ENCODE results near the gene MACROD2.

Gene MACROD2

GRCh38 chr20:14906908-14907434 is 911.7 kb downstream of the MACROD2 start:
- in situ Hi-C loops (cut with MboI; ENCODE audit: low sequenced_read_pairs, unreplicated experiment): no loop called here
- no peak for DNase-seq (ENCODE audit: low spot score)
- TF ChIP-seq CTCF (IDR thresholded peaks at IDR 0.05; ENCODE audit: borderline replicate concordance, control extremely low read depth, extremely low read depth, insufficient read depth, missing control alignments): no peak

- in situ Hi-C loops (cut with MboI; ENCODE audit: low sequenced_read_pairs, unreplicated experiment): no loop called here
- TF ChIP-seq CTCF (IDR thresholded peaks at IDR 0.05; ENCODE audit: borderline replicate concordance, control extremely low read depth, extremely low read depth, insufficient read depth, missing control alignments): no peak
- no peak for DNase-seq (ENCODE audit: low spot score)
Measured at GRCh38 chr20:14910126-14910525, 914.8 kb downstream of the MACROD2 start.

GRCh38 chr20:14913896-14914620 is 918.7 kb downstream of the MACROD2 start:
- in situ Hi-C loops (cut with MboI; ENCODE audit: low sequenced_read_pairs, unreplicated experiment): no loop called here
- TF ChIP-seq CTCF (IDR thresholded peaks at IDR 0.05; ENCODE audit: borderline replicate concordance, control extremely low read depth, extremely low read depth, insufficient read depth, missing control alignments): no peak
- DNase-seq (ENCODE audit: low spot score): no peak

GRCh38 chr20:14914633-14915032 is 919.3 kb downstream of the MACROD2 start:
- in situ Hi-C loops (cut with MboI; ENCODE audit: low sequenced_read_pairs, unreplicated experiment): no loop called here
- DNase-seq (ENCODE audit: low spot score): no peak
- no peak for TF ChIP-seq CTCF (IDR thresholded peaks at IDR 0.05; ENCODE audit: borderline replicate concordance, control extremely low read depth, extremely low read depth, insufficient read depth, missing control alignments)

- no peak for DNase-seq (ENCODE audit: low spot score)
- no peak for TF ChIP-seq CTCF (IDR thresholded peaks at IDR 0.05; ENCODE audit: borderline replicate concordance, control extremely low read depth, extremely low read depth, insufficient read depth, missing control alignments)
- in situ Hi-C loops (cut with MboI; ENCODE audit: low sequenced_read_pairs, unreplicated experiment): no loop called here
Measured at GRCh38 chr20:14915356-14915755, 920.0 kb downstream of the MACROD2 start.

- no peak for DNase-seq (ENCODE audit: low spot score)
- in situ Hi-C loops (cut with MboI; ENCODE audit: low sequenced_read_pairs, unreplicated experiment): no loop called here
- TF ChIP-seq CTCF (IDR thresholded peaks at IDR 0.05; ENCODE audit: borderline replicate concordance, control extremely low read depth, extremely low read depth, insufficient read depth, missing control alignments): no peak
Measured at GRCh38 chr20:14916360-14916920, 921.1 kb downstream of the MACROD2 start.

Data from GM13976 (cell line).